ENCODE measurements around the gene STPG1.

- TF ChIP-seq CTCF (IDR thresholded peaks at IDR 0.05; ENCODE audit: insufficient read depth, low read length, poor library complexity, severe bottlenecking) (peak; percentile 95), EZH2phosphoT487 (conservative IDR thresholded peaks at IDR 0.05; ENCODE audit: low read length) (no peak)
Observed at GRCh38 chr1:24390924-24391782, 22.4 kb downstream of the STPG1 start.

Measured in SU-DHL-6 (cell line).